ENCODE data around the gene ANTXR1.
"Not testable (repeated sequence)": the region's sequence is repeated elsewhere in the genome, so short reads cannot be mapped to it uniquely, and the experiment has no call there.

ANTXR1 gene

GRCh38 chr2:69211048-69211447 lies 198.1 kb downstream of the ANTXR1 start:
- no peak for DNase-seq (ENCODE audit: low spot score)

DNA sequence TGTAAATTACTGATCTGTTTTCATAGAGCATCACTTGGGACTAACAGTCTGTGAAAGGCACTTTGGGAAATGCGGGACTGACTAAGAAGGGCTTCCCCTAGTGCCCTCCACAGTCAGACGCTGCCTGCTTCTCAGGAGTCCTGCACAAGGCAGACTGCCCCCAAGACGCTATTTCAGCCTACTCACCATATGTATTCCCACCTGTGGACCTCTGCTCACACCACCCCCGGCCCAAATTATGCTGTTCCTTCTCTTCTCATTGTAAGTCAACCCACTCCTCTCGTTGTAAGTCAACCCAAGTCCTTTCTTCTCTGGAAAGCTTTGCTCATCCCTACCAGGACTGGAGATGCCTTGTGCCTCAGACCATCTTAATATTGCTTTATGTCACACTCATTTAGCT lies 198.7 kb downstream of the ANTXR1 start:
- DNase-seq (ENCODE audit: low spot score), result no peak

- no peak for DNase-seq (ENCODE audit: low spot score)
These were observed 199.5 kb downstream of the ANTXR1 start for GRCh38 chr2:69212238-69213028.

GRCh38 chr2:69213201-69213600 lies 200.2 kb downstream of the ANTXR1 start:
- DNase-seq (ENCODE audit: low spot score), result no peak

DNA sequence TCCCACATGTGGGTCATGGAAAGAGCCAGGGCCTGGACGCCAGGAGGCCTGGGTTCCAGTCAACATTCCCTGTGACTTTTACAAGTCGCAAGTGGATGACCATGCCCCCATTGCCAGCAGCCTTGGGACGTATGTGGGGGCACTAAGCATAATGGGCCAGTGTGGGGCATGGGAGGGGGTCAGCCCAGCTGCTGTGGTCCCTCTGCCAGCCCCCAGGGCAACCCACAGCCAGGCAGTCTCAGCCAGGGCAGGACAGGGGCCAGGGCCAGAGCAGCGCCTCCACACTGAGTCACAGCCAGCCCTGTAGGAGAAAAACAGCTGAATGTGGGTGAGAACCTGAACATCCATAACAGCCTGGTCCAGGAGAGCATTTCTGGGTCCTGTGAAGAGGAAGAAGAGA lies 200.8 kb downstream of the ANTXR1 start:
- DNase-seq (ENCODE audit: low spot score), result no peak

- no peak for DNase-seq (ENCODE audit: low spot score)
These were observed 201.9 kb downstream of the ANTXR1 start for GRCh38 chr2:69214898-69215297.

DNA sequence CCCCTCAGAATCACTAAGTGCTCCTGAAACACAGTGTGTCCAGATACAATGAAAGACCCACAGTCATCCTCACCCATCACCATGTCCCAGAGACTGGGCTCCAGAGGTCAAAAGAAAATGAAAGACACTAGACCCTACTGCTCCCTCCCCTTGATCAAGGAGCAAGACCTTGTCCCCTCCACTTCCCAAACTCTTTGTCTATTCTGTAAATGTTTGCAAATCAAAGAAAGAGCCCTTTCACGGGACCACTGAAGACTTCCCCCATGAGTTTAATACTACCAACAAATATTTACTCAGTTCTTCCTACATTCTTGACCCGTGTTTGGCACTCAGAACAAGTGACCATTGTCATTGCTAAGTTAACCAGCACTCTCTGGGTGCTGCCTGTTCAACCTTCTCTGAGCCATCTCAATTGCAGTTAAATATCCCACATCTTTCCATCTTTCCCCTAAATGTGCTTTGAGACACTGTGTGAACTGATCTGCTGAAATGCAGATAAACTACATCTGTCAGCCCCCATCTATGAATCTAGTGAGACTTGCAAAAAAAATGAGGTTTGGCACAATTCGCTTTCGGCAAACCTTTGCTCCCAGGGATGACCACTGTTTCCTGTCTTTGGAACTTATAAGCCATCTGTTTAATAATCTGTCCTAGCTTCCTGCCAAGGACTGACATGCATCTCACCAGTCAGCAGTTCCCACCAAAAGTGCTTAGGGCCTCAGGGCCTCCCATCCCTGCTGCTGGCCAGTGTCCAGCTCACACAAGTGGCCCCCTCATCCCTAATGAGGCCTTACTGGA lies 203.8 kb downstream of the ANTXR1 start:
- DNase-seq (ENCODE audit: low spot score), result no peak

DNA sequence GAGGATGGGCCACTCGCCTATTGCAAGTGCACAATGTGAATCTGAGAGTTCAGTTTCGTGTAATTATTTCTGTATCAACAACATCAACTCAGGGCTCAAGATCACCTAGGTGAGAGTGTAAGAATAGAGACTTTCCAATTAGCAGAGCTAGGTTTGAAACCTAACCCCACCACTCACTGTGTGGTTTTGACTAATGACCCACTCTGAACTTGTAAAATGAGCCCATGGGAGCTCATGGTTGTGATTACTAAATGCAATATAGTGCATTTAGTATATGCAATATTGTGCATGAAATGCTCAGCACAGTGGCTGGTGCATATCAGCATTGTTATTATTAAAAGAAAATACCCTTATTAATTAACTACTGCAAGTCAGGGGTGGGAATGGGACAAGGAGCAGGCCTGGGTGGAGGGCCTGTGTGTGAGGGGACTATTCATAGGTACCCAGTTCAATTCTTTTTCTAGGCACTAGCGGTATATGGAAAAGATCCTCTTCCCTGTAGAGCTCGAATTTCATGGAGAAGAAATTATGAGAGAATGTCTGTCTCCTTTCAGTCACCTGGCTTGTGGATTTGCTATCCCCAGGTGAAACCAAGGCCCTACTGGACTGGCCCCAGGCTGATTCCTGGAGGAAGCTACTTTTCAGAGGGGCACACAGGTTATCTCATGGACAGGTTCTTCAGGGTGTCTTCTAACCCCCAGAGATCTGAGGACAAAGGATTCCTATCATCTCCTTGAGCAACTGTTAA lies 204.5 kb downstream of the ANTXR1 start:
- no peak for DNase-seq (ENCODE audit: low spot score)

DNA sequence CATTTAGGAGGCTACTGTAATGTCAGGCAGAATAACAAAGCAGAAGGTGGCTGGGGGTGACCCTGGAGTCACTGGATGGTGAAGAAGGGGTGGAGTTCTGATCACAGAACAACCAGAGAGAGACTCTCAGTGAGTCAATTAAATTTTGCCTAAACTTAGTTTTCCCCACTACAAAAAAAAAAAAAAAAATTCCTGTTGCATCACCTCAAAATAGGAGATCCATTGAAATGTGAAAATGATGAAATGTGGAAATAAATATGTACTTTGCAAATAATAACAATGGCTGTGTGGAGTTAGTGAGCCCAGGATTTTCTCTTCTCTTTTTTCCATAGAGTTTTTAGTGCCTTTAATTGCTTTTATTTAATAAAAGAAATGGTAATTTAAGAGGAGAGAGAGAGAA lies 208.5 kb downstream of the ANTXR1 start:
- no peak for DNase-seq (ENCODE audit: low spot score)

DNA sequence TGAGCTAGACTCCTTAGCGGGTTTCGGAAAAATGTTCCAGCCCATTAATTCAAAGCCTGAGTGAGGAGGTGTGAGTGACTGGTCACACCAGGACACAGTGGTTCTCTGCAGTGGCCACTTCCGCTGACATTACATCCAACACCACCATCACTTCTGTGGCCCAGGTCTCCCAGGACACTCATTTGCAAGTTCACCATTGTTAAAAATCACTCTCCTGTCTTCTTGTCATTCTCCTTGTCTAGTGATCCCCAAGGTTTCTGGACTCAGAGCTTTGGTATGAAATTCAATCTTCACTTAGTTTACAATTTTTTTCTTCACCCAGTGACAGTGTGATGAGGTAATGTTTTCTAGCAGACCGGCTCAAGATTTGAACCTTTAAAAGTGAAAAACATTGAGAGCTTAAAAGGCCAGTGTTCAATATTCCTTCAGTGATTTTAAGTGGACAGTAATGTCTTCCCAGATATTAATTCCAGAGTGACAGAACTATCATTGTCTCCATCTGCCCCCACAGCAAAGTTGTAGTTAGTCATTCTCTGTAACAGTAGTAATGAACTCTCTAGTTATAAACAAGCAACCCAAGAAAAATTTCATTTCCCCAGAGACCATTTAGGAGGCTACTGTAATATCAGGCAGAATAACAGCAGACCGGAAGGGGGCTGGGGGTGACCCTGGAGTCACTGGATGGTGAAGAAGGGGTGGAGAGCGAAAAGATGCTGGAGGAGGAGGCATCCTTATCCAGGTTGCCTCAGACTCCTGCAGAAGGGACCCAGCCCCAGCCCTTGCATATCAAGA lies 209.2 kb downstream of the ANTXR1 start:
- DNase-seq (ENCODE audit: low spot score), result no peak

DNA sequence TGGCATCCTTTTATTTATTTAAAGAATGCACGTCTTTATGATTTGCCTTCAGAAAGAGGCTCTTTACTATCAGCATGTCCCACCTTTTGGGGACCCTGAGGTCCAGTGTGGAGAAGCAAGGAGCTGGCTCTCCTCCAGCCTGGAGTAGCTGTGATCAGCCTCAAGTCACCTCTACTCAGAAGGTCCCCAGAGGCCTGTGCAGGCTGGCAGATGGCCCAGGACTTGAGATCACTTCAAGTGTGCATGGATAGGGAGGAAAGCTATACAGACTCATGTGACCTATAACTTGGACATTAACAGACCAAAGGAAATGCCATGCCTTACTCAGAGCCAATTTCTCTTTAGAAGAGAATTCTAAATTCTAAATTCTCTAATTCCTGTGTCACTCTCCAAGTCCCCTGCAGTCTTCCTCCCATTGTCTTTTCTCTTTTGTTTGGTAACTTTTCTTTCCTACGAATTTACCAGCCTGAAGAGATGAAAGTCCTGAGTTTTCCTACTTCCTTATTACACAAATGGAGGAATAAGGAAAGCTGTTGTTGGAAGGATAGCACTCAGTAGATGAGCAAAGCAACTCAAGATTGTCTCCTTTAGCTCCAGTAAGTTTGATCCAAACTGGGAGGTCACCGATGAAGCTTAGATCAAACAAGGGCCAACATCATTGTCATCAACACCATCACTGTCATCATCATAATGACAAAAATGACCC lies 210.1 kb downstream of the ANTXR1 start:
- no peak for DNase-seq (ENCODE audit: low spot score)

GRCh38 chr2:69223759-69224511 lies 211.0 kb downstream of the ANTXR1 start:
- no peak for DNase-seq (ENCODE audit: low spot score)

DNA sequence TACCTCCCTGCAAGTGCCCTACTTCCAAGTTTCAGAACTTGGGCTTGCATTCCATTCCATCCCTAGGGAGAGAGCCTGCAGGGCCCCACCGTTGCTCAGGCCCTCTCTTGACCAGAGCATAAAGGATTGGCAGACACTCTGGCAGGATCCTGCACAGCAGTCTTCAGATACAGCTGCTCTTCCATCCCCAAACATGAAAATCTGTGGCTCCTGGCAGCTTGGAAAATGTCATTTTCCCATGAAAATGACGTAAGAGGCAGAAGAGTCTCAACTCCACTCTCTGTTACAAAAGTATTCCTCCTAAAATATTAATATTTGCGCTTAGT lies 211.5 kb downstream of the ANTXR1 start:
- DNase-seq (ENCODE audit: low spot score), result no peak

DNA sequence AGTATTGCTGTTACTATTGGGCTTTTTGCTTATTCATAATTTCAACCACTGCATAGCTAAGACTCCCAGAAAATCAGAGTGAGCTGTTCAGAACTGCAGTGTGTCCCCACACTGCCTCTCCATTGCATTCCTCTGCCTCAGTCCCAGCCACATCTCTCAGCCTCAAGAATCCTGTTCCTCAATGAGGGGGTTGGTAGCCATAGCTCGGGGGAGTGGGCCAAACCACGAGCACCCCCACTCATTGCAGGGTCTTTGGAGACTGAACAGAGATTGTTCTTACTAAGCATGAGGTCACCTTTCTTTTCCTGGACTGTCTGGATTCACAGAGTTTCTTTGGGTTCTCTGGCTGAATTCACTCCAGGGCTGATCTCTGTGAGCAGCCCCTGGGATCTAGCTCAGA lies 213.0 kb downstream of the ANTXR1 start:
- DNase-seq (ENCODE audit: low spot score), result no peak

GRCh38 chr2:69226903-69227302 lies 213.9 kb downstream of the ANTXR1 start:
- DNase-seq (ENCODE audit: low spot score), result no peak

DNA sequence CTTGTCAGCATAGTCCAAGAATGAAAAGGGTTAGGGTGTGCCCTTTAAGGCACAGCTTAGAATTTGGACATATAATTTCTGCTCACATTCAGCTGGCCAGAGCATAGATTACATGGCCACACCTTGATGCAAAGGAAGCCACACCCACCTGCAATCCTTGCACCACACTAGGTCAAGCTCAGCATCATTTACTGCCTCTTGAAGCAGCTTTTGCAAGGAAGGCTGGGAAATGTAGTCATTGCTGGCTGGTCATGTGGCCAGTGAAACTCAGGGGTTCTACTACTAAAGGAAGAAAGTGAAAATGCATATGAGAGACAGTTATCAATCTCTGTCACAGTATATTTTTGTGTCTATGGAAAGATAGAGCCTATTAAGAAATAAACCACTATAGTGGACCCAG lies 214.7 kb downstream of the ANTXR1 start:
- no peak for DNase-seq (ENCODE audit: low spot score)

DNA sequence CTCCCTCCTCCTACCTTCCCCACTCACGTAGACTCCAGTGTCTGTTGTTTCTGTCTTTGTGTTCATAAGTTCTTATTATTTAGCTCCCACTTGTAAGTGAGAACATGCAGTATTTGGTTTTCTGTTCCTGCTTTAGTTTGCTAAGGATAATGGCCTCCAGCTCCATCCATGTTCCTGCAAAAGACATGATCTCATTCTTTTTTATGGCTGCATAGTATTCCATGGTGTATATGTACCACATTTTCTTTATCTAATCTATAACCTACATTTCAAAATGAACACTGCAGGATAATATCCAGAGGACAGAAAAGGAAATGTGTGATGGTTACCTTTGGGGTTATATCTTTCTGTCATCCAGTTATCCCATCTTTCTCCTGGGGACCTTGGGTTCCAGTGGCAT lies 218.0 kb downstream of the ANTXR1 start:
- DNase-seq (ENCODE audit: low spot score), result not testable (repeated sequence)

DNA sequence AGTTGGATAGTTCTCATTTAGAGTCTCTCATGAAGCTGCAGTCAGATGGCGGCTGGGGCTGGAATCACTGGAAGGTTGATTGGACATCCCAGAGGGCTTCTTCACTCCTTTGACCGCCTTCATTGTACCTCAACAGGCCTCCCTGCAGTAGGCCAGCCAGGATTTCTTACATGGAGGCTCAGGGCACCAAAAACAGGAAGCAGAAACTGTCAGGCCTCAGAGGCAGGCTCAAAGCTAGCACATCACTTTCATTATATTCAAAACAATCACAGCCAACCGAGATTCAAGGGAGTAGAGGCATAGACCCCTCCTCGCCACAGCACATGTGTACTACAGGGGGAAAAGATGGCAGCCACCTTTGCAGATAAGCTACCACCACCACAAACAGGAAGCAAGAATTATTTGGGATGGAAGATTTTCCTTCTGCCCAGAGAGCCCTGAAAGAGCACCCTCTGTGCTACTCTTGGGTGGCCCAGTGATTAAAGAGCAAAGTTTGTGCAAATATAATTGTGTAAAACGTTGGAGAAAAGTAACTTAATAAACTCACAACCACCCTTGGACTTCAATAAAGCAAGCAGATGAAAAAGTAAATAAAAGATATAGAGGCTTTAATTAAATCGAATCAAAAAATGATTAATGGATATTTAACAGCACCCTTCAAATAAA lies 218.8 kb downstream of the ANTXR1 start:
- no peak for DNase-seq (ENCODE audit: low spot score)

- DNase-seq (ENCODE audit: low spot score), result not testable (repeated sequence)
These were observed 222.9 kb downstream of the ANTXR1 start for GRCh38 chr2:69235835-69236234.

DNA sequence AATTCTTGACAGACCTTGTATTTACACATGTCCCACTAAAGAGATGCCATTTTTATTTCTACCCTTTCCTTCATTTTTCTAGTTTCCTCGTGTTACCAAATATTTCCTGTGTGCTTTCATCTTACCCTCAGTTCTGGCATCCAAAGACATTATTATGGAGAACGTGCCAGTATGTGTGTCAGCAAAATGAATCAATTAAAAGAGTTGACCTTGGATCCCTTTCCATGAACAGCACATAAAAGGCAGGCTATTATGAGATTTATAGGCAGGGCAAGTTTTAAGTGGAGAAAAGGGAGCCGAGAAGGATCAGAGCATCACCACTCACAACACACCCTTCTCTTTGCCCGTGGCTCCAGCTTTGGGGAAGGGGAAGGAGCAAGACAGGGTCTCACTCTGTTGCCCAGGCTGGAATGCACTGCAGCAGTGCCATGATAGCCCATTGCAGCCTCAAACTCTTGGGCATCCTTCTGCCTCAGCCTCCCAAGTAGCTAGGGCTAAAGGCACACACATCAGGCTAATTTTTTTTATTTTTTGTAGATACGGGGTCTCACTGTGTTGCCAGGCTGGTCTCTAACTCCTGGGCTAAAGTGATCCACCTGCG lies 224.2 kb downstream of the ANTXR1 start:
- no peak for DNase-seq (ENCODE audit: low spot score)
